Activated CD4-positive, alpha-beta T cell treated with anti-CD3 and anti-CD28 coated beads for 36 hours (primary cell): ENCODE results near the gene MX2. TPM values are rescaled to one million over a fixed set of nuclear protein-coding genes. Genes with fewer than 3 reads are reported as not detected.
"Not testable (repeated sequence)": the region's sequence is repeated elsewhere in the genome, so short reads cannot be mapped to it uniquely, and the experiment has no call there.

Experiments used
- ATAC-seq: fragments of 200-7000 bp; cut with Tn5 transposase; one replicate; pipeline ENCODE4 v1.10.0; 2021; ENCODE audit warnings: mild to moderate bottlenecking, moderate library complexity
- CTCF ChIA-PET: fragments of 350-600 bp; sonication (Branson Sonifier 250); formaldehyde crosslinking; loops from one replicate; lab custom pipeline; 2021; ENCODE audit warnings: antibody characterized with exemption; lab: Charles Lee
- POLR2A ChIA-PET: fragments of 350-600 bp; sonication (Branson Sonifier 250); formaldehyde crosslinking; loops from one replicate; lab custom pipeline; 2021; ENCODE audit warnings: antibody characterized with exemption, inconsistent platforms; lab: Charles Lee
- DNase-seq: peaks from one replicate; pipeline ENCODE4 v3.0.0-alpha.2; 2020
- H3K27ac Mint-ChIP-seq: one replicate; pipeline ENCODE4 v1.8.0; 2021; ENCODE audit warnings: mixed read lengths
- H3K27me3 Mint-ChIP-seq: one replicate; pipeline ENCODE4 v1.8.0; 2021; ENCODE audit warnings: mixed read lengths
- H3K36me3 Mint-ChIP-seq: one replicate; pipeline ENCODE4 v1.8.0; 2021; ENCODE audit warnings: low read depth, mixed read lengths
- H3K4me1 Mint-ChIP-seq: one replicate; pipeline ENCODE4 v1.8.0; 2021; ENCODE audit warnings: mixed read lengths
- H3K4me3 Mint-ChIP-seq: one replicate; pipeline ENCODE4 v1.8.0; 2021; ENCODE audit warnings: mild to moderate bottlenecking, moderate library complexity, mixed read lengths
- H3K9me3 Mint-ChIP-seq: one replicate; pipeline ENCODE4 v1.8.0; 2021; ENCODE audit warnings: low read depth, mixed read lengths
- intact Hi-C, 2 experiments: fragments of 100-400 bp; cut with DNase I in 1 of 2; cut with micrococcal nuclease in 1 of 2; formaldehyde crosslinking; loops; one replicate each; pipeline versions ENCODE4 v1.14.2 to v1.15.1; 2022 to 2024; cut with DNase I, micrococcal nuclease
- total RNA-seq, 2 experiments: library from RNA; stranded (reverse); gene quantifications; one replicate each; pipeline ENCODE4 v1.2.3, GENCODE V29; 2021

The MX2 gene
- total RNA-seq, 2 experiments from 2014 or later, result 30.7 to 40.4 TPM

GRCh38 chr21:41359754-41360071, 2.1 kb upstream of the MX2 start:
- H3K36me3 Mint-ChIP-seq, H3K9me3 Mint-ChIP-seq, H3K4me3 Mint-ChIP-seq, H3K27me3 Mint-ChIP-seq, H3K27ac Mint-ChIP-seq, DNase-seq, POLR2A ChIA-PET, ATAC-seq: not testable (repeated sequence)
- intact Hi-C loops, result loop anchor here in 1 of 2 experiments (5.0 to 10.0 kb wide), 4 partner anchors 518 to 1613 kb away; partner anchors contain the start of genes PKNOX1, PRDM15 and UBASH3A
- CTCF ChIA-PET, result interaction anchor here (1.1 kb wide), 1 partner anchor 77 kb away, joined by 4 read pairs; no protein-coding TSS in a partner anchor
- peaks cover 37% of the 10 kb centered on the region for H3K4me1 Mint-ChIP-seq

GRCh38 chr21:41360072-41360821, 1.6 kb upstream of the MX2 start:
- DNase-seq (no peak), ATAC-seq (no peak)
- Mint-ChIP-seq H3K9me3 (no peaks in the 10 kb centered on the region), H3K27me3 (no peaks in the 10 kb centered on the region), H3K4me1 (peaks cover 42% of the 10 kb centered on the region), H3K4me3 (no peak overlapping the region), H3K36me3 (peaks cover 7% of the 10 kb centered on the region), H3K27ac (peak overlapping the region; percentile 97)
- intact Hi-C loops, result loop anchor here in 1 of 2 experiments (5.0 to 10.0 kb wide), 4 partner anchors 517 to 1612 kb away; partner anchors contain the start of genes PKNOX1, PRDM15 and UBASH3A
- ChIA-PET POLR2A (interaction anchor here (2.3 kb wide), 1 partner anchor 10 kb away, joined by 8 read pairs; no protein-coding TSS in a partner anchor), CTCF (interaction anchor here (1.1 kb wide), 2 partner anchors 12 to 77 kb away, joined by 3 to 4 read pairs; no protein-coding TSS in a partner anchor)

GRCh38 chr21:41361053-41361785, 608 bp upstream of the MX2 start:
- Mint-ChIP-seq H3K27me3 (no peaks in the 10 kb centered on the region), H3K4me1 (peaks cover 50% of the 10 kb centered on the region), H3K27ac (peak overlapping the region; percentile 97), H3K9me3 (peaks cover 2% of the 10 kb centered on the region), H3K36me3 (peaks cover 13% of the 10 kb centered on the region), H3K4me3 (peak overlapping the region; percentile 77)
- DNase-seq (no peak), ATAC-seq (no peak)
- POLR2A ChIA-PET, result interaction anchor here (2.3 kb wide), 1 partner anchor 9 kb away, joined by 8 read pairs; no protein-coding TSS in a partner anchor
- intact Hi-C loops, result loop anchor here in 1 of 2 experiments (5.0 to 10.0 kb wide), 4 partner anchors 516 to 1611 kb away; partner anchors contain the start of genes PKNOX1, PRDM15 and UBASH3A
- CTCF ChIA-PET, result interaction anchor here (0.8 to 1.1 kb wide), 3 partner anchors 11 to 79 kb away, joined by 3 to 4 read pairs (median 3); no protein-coding TSS in a partner anchor

- intact Hi-C loops, result loop anchor here in 1 of 2 experiments (1.0 to 10.0 kb wide), 7 partner anchors 64 to 1610 kb away; partner anchors contain the start of genes MX1, PKNOX1, PRDM15 and UBASH3A
- Mint-ChIP-seq H3K9me3 (peaks cover 2% of the 10 kb centered on the region), H3K27ac (peak overlapping the region; percentile 97), H3K27me3 (no peaks in the 10 kb centered on the region), H3K4me3 (peak overlapping the region; percentile 77), H3K4me1 (peaks cover 63% of the 10 kb centered on the region), H3K36me3 (peaks cover 13% of the 10 kb centered on the region)
- DNase-seq (no peak), ATAC-seq (peak; percentile 6)
- ChIA-PET POLR2A (interaction anchor here (1.1 to 2.3 kb wide), 2 partner anchors 8 to 63 kb away, joined by 3 to 8 read pairs; partner anchors contain the start of gene MX1), CTCF (interaction anchor here (1.3 to 1.6 kb wide), 2 partner anchors 10 to 63 kb away, joined by 3 to 7 read pairs; partner anchors contain the start of gene MX1)
These were observed 960 bp downstream of the MX2 start for GRCh38 chr21:41362605-41363369.

- DNase-seq (no peak), ATAC-seq (no peak)
- Mint-ChIP-seq H3K9me3 (peaks cover 2% of the 10 kb centered on the region), H3K36me3 (peaks cover 13% of the 10 kb centered on the region), H3K4me3 (peak overlapping the region; percentile 77), H3K27me3 (no peaks in the 10 kb centered on the region), H3K27ac (peak overlapping the region; percentile 97), H3K4me1 (peaks cover 71% of the 10 kb centered on the region)
- ChIA-PET POLR2A (interaction anchor here (1.1 kb wide), 1 partner anchor 62 kb away, joined by 3 read pairs; the partner anchor contains the start of gene MX1), CTCF (interaction anchor here (0.6 to 1.6 kb wide), 4 partner anchors 9 to 250 kb away, joined by 3 to 7 read pairs (median 4); partner anchors contain the start of gene MX1)
- intact Hi-C loops, result loop anchor here in 1 of 2 experiments (2.0 to 10.0 kb wide), 5 partner anchors 514 to 1609 kb away; partner anchors contain the start of genes PKNOX1, PRDM15 and UBASH3A
These were observed 1.8 kb downstream of the MX2 start for GRCh38 chr21:41363370-41364270.

- H3K9me3 Mint-ChIP-seq, result peaks cover 2% of the 10 kb centered on the region
- peak; percentile 54 for DNase-seq
- H3K4me3 Mint-ChIP-seq, result no peak overlapping the region
- ChIA-PET POLR2A (no interaction called here), CTCF (interaction anchor here (0.6 to 0.7 kb wide), 2 partner anchors 8 to 249 kb away, joined by 3 to 5 read pairs; no protein-coding TSS in a partner anchor)
- H3K27ac Mint-ChIP-seq, result peak overlapping the region; percentile 97
- peaks cover 13% of the 10 kb centered on the region for H3K36me3 Mint-ChIP-seq
- peaks cover 78% of the 10 kb centered on the region for H3K4me1 Mint-ChIP-seq
- H3K27me3 Mint-ChIP-seq, result no peaks in the 10 kb centered on the region
- intact Hi-C loops, result loop anchor here in 1 of 2 experiments (5.0 to 10.0 kb wide), 4 partner anchors 513 to 1608 kb away; partner anchors contain the start of genes PKNOX1, PRDM15 and UBASH3A
- no peak for ATAC-seq
These were observed 2.5 kb downstream of the MX2 start for GRCh38 chr21:41364308-41364707.

- peaks cover 2% of the 10 kb centered on the region for H3K9me3 Mint-ChIP-seq
- H3K27ac Mint-ChIP-seq, result no peak overlapping the region
- intact Hi-C loops, result loop anchor here in 1 of 2 experiments (10.0 kb wide), 1 partner anchor 1039 kb away; the partner anchor contains the start of gene UBASH3A
- H3K27me3 Mint-ChIP-seq, result no peaks in the 10 kb centered on the region
- DNase-seq (no peak), ATAC-seq (no peak)
- H3K4me3 Mint-ChIP-seq, result no peak overlapping the region
- H3K36me3 Mint-ChIP-seq, result peaks cover 13% of the 10 kb centered on the region
- peaks cover 86% of the 10 kb centered on the region for H3K4me1 Mint-ChIP-seq
- ChIA-PET CTCF (no interaction called here), POLR2A (no interaction called here)
These were observed 3.7 kb downstream of the MX2 start for GRCh38 chr21:41365377-41366107.

- peaks cover 15% of the 10 kb centered on the region for H3K36me3 Mint-ChIP-seq
- peaks cover 2% of the 10 kb centered on the region for H3K9me3 Mint-ChIP-seq
- H3K27me3 Mint-ChIP-seq, result no peaks in the 10 kb centered on the region
- H3K27ac Mint-ChIP-seq, result no peak overlapping the region
- DNase-seq (peak; percentile 66), ATAC-seq (peak; percentile 10)
- CTCF ChIA-PET, result interaction anchor here (0.6 to 1.0 kb wide), 2 partner anchors 10 to 65 kb away, joined by 3 to 5 read pairs; no protein-coding TSS in a partner anchor
- H3K4me3 Mint-ChIP-seq, result no peak overlapping the region
- H3K4me1 Mint-ChIP-seq, result peaks cover 90% of the 10 kb centered on the region
- POLR2A ChIA-PET, result no interaction called here
- intact Hi-C loops, result loop anchor here in 1 of 2 experiments (10.0 kb wide), 1 partner anchor 1038 kb away; the partner anchor contains the start of gene UBASH3A
These were observed 4.8 kb downstream of the MX2 start for GRCh38 chr21:41366522-41367151.
